CD14-positive monocyte (primary cell): ENCODE data around the gene GRIK3. TPM values are rescaled to one million over a fixed set of nuclear protein-coding genes. Genes with fewer than 3 reads are reported as not detected.

Source experiments
- DNase-seq, 3 donors: peaks; one replicate each; pipeline ENCODE4 v3.0.0-alpha.2; 2011 to 2022
- H2AFZ ChIP-seq: 2 replicates; pipeline ENCODE4 v1.6.0; 2012; ENCODE audit warnings: mild to moderate bottlenecking, low read depth, low read length, inconsistent platforms; ENCODE audit not compliant: insufficient read depth, poor library complexity, severe bottlenecking
- H3K27ac ChIP-seq, 2 donors: 1 replicate in 1 of 2; 2 replicates in 1 of 2; pipeline ENCODE4 v1.5.1; 2012 to 2013; ENCODE audit warnings: low read length in 2 of 2, control low read depth in 1 of 2, inconsistent platforms in 1 of 2, low read depth in 1 of 2, mild to moderate bottlenecking in 1 of 2
- H3K27me3 ChIP-seq, 2 donors: one replicate each; pipeline versions ENCODE4 v1.6.0 to v1.6.1; 2011 to 2013; ENCODE audit warnings: low read length in 2 of 2; ENCODE audit not compliant: control insufficient read depth in 2 of 2, insufficient read depth in 2 of 2
- H3K36me3 ChIP-seq, 2 donors: replicated peaks in 1 of 2; 1 replicate in 1 of 2; 2 replicates in 1 of 2; pipeline versions ENCODE4 v1.5.1 to v1.6.1; 2012 to 2013; ENCODE audit warnings: low read length in 2 of 2, control low read depth in 1 of 2, inconsistent platforms in 1 of 2, mild to moderate bottlenecking in 1 of 2; ENCODE audit not compliant: insufficient read depth in 2 of 2, control insufficient read depth in 1 of 2
- H3K4me1 ChIP-seq, 2 donors: 1 replicate in 1 of 2; 2 replicates in 1 of 2; pipeline versions ENCODE4 v1.5.1 to v1.6.1; 2012 to 2013; ENCODE audit warnings: low read length in 2 of 2, control low read depth in 1 of 2, inconsistent platforms in 1 of 2, mild to moderate bottlenecking in 1 of 2, moderate library complexity in 1 of 2; ENCODE audit not compliant: insufficient read depth in 2 of 2, control insufficient read depth in 1 of 2
- H3K4me2 ChIP-seq: replicated peaks from 2 replicates; pipeline ENCODE3; 2012; ENCODE audit warnings: low read length, moderate library complexity, mild to moderate bottlenecking; ENCODE audit not compliant: poor library complexity, severe bottlenecking; ENCODE audit errors: extremely low read depth
- H3K4me3 ChIP-seq, 3 experiments: fragments of 200-600 bp in 1 of 3; sonication (generic) in 1 of 3; replicated peaks in 1 of 3; 1 replicate in 2 of 3; 2 replicates in 1 of 3; pipeline ENCODE4 v1.5.1; 2011 to 2013; ENCODE audit warnings: low read length in 3 of 3, mild to moderate bottlenecking in 3 of 3, control low read depth in 2 of 3, low read depth in 2 of 3, inconsistent platforms in 1 of 3, moderate library complexity in 1 of 3
- H3K79me2 ChIP-seq: 2 replicates; pipeline ENCODE4 v1.6.0; 2012; ENCODE audit warnings: mild to moderate bottlenecking, control low read depth, inconsistent platforms, low read length, moderate library complexity; ENCODE audit not compliant: insufficient read depth
- H3K9ac ChIP-seq: 2 replicates; pipeline ENCODE4 v1.6.0; 2017; ENCODE audit warnings: low read length, mild to moderate bottlenecking; ENCODE audit not compliant: insufficient read depth, poor library complexity, severe bottlenecking
- H3K9me3 ChIP-seq, 2 donors: replicated peaks in 1 of 2; 1 replicate in 1 of 2; 2 replicates in 1 of 2; pipeline versions ENCODE4 v1.5.1 to v1.6.1; 2012 to 2013; ENCODE audit warnings: low read length in 2 of 2, control low read depth in 1 of 2; ENCODE audit not compliant: control insufficient read depth in 1 of 2, insufficient read depth in 1 of 2
- H4K20me1 ChIP-seq: 2 replicates; pipeline ENCODE4 v1.6.0; 2012; ENCODE audit warnings: mild to moderate bottlenecking, low read length, control low read depth, moderate library complexity; ENCODE audit not compliant: insufficient read depth
- H3K27ac Mint-ChIP-seq, 7 donors: one replicate each; pipeline ENCODE4 v1.8.0; 2020; ENCODE audit warnings: mild to moderate bottlenecking in 7 of 7, mixed read lengths in 7 of 7, moderate library complexity in 6 of 7, inconsistent platforms in 2 of 7
- H3K27me3 Mint-ChIP-seq, 3 donors: one replicate each; pipeline ENCODE4 v1.8.0; 2021 to 2022; ENCODE audit warnings: low read depth in 3 of 3, mild to moderate bottlenecking in 3 of 3, mixed read lengths in 3 of 3, moderate library complexity in 3 of 3, inconsistent platforms in 1 of 3
- H3K36me3 Mint-ChIP-seq, 2 donors: one replicate each; pipeline ENCODE4 v1.8.0; 2020; ENCODE audit warnings: mixed read lengths in 2 of 2, inconsistent platforms in 1 of 2, mild to moderate bottlenecking in 1 of 2
- H3K4me1 Mint-ChIP-seq: one replicate; pipeline ENCODE4 v1.8.0; 2020; ENCODE audit warnings: mild to moderate bottlenecking, mixed read lengths
- H3K4me3 Mint-ChIP-seq, 2 donors: one replicate each; pipeline ENCODE4 v1.8.0; 2020; ENCODE audit warnings: mild to moderate bottlenecking in 2 of 2, mixed read lengths in 2 of 2, moderate library complexity in 1 of 2
- H3K9me3 Mint-ChIP-seq, 7 donors: one replicate each; pipeline ENCODE4 v1.8.0; 2020 to 2022; ENCODE audit warnings: mixed read lengths in 7 of 7, mild to moderate bottlenecking in 6 of 7, moderate library complexity in 6 of 7, inconsistent platforms in 2 of 7
- WGBS: methylation state at CpG from one replicate; pipeline ENCODE4 v1.1.5; 2013; ENCODE audit warnings: missing lambda C conversion rate; ENCODE audit not compliant: insufficient coverage; 5-methylcytosine and 5-hydroxymethylcytosine counted together
- intact Hi-C, 2 donors: fragments of 100-400 bp; cut with micrococcal nuclease; formaldehyde crosslinking; loops; one replicate each; pipeline versions ENCODE4 v1.15.0 to v1.15.1; 2023
- polyA plus RNA-seq, 3 donors: library from polyadenylated mRNA; depleted of rRNA in 1 of 3; unstranded in 2 of 3; stranded (reverse) in 1 of 3; fragments of 300-500 nt in 2 of 3; fragments of >200 nt in 1 of 3; fragmentation: Illumina TruSeq in 2 of 3; gene quantifications; 1 replicate in 2 of 3; 2 replicates in 1 of 3; pipeline ENCODE4 v1.2.3, GENCODE V29; 2012 to 2021
- TF ChIP-seq, protein P1 (sequence below): fragments of 200-600 bp; IDR thresholded peaks from one replicate; pipeline ENCODE4 v1.8.0; 2022; ENCODE audit warnings: antibody characterized with exemption, mild to moderate bottlenecking

GRIK3 gene
- polyA plus RNA-seq, 3 donors = not detected

- Histone ChIP-seq H3K4me2 (no peak overlapping the region), H3K79me2 (no peaks in the 10 kb centered on the region), H3K4me3 (no peak overlapping the region), H3K27ac (no peak overlapping the region), H3K9ac (no peak overlapping the region), H2AFZ (no peak overlapping the region), H3K27me3 (no peaks in the 10 kb centered on the region), H3K4me1 (no peaks in the 10 kb centered on the region), H3K9me3 (no peaks in the 10 kb centered on the region), H3K36me3 (no peaks in the 10 kb centered on the region), H4K20me1 (no peaks in the 10 kb centered on the region)
- H3K9me3 Mint-ChIP-seq = no peaks in the 10 kb centered on the region
- no peaks in the 10 kb centered on the region for H3K4me1 Mint-ChIP-seq
- intact Hi-C loops = no loop called here
- H3K27ac Mint-ChIP-seq = no peak overlapping the region
- TF ChIP-seq, protein P1, sequence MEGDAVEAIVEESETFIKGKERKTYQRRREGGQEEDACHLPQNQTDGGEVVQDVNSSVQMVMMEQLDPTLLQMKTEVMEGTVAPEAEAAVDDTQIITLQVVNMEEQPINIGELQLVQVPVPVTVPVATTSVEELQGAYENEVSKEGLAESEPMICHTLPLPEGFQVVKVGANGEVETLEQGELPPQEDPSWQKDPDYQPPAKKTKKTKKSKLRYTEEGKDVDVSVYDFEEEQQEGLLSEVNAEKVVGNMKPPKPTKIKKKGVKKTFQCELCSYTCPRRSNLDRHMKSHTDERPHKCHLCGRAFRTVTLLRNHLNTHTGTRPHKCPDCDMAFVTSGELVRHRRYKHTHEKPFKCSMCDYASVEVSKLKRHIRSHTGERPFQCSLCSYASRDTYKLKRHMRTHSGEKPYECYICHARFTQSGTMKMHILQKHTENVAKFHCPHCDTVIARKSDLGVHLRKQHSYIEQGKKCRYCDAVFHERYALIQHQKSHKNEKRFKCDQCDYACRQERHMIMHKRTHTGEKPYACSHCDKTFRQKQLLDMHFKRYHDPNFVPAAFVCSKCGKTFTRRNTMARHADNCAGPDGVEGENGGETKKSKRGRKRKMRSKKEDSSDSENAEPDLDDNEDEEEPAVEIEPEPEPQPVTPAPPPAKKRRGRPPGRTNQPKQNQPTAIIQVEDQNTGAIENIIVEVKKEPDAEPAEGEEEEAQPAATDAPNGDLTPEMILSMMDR = no peak
- 40% methylated on average over 2 of the region's 2 CpGs for WGBS
- H3K36me3 Mint-ChIP-seq = no peaks in the 10 kb centered on the region
- no peak for DNase-seq
- H3K27me3 Mint-ChIP-seq = peaks cover 5 to 9% (median 8%) of the 10 kb centered on the region in 3 donors
- no peak overlapping the region for H3K4me3 Mint-ChIP-seq
These were observed 32.6 kb downstream of the GRIK3 start for GRCh38 chr1:37001703-37002102.

DNA sequence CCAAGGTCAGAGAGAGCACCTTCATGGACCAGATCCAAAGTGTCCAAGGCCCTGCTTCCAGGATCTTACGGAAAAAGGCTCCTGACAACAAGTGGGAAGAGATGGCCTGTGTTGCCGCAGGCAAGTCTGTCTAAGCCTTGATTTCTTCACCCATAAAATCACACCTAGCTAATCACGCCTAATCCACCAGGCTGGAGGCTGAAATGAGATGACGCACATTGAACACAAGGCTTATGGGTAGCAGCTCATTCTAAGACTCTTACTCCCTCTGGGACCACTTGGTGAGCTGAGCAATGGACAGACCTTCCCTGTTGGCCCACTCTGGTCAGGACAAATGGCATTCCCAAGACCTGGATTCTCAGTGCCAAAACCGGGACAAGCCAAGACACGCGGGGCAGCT is 38.2 kb downstream of the GRIK3 start:
- H3K27ac ChIP-seq = no peak overlapping the region
- no peaks in the 10 kb centered on the region for H3K9me3 ChIP-seq
- intact Hi-C loops = no loop called here
- no peak overlapping the region for H3K9ac ChIP-seq
- Mint-ChIP-seq H3K27ac (no peak overlapping the region), H3K4me3 (no peak overlapping the region), H3K4me1 (no peaks in the 10 kb centered on the region), H3K9me3 (no peaks in the 10 kb centered on the region), H3K36me3 (no peaks in the 10 kb centered on the region), H3K27me3 (peaks cover 6 to 9% (median 9%) of the 10 kb centered on the region in 3 donors)
- 88% methylated on average over 6 of the region's 7 CpGs for WGBS
- no peaks in the 10 kb centered on the region for H3K27me3 ChIP-seq
- no peak for DNase-seq
- H3K4me3 ChIP-seq = no peak overlapping the region
- TF ChIP-seq, protein P1 = no peak
- H3K79me2 ChIP-seq = no peaks in the 10 kb centered on the region
- H3K36me3 ChIP-seq = no peaks in the 10 kb centered on the region
- no peak overlapping the region for H3K4me2 ChIP-seq
- no peak overlapping the region for H2AFZ ChIP-seq
- no peaks in the 10 kb centered on the region for H4K20me1 ChIP-seq
- H3K4me1 ChIP-seq = no peaks in the 10 kb centered on the region
